H1 (cell line): Measurements from ENCODE around the gene SHC3. TPM values are rescaled to one million over a fixed set of nuclear protein-coding genes. Genes with fewer than 3 reads are reported as not detected.

Experiments used
- CTCF ChIA-PET: fragments of 300-600 bp; sonication (Branson Sonifier 250); formaldehyde crosslinking; loops from one replicate; lab custom pipeline; 2021; ENCODE audit not compliant: partially characterized antibody; lab: Charles Lee
- POLR2A ChIA-PET: fragments of 300-600 bp; sonication (Branson Sonifier 250); formaldehyde crosslinking; loops from one replicate; lab custom pipeline; 2021; ENCODE audit warnings: inconsistent platforms; ENCODE audit not compliant: partially characterized antibody; lab: Charles Lee
- DNase-seq, 2 experiments: peaks; one replicate each; pipeline versions ENCODE4 v3.0.0 to v3.0.0-alpha.2; 2010 to 2022; ENCODE audit warnings: low spot score in 2 of 2, low read depth in 1 of 2, mixed read lengths in 1 of 2
- FAIRE-seq: peaks from 2 replicates; lab custom pipeline; 2011; peaks lifted over from hg19 to GRCh38; lab: Jason Lieb, UNC
- H2AFZ ChIP-seq: 2 replicates; pipeline ENCODE4 v1.8.1; 2012; ENCODE audit warnings: low read length, inconsistent platforms
- H2AK5ac ChIP-seq: 2 replicates; pipeline ENCODE4 v1.6.1; 2013; ENCODE audit warnings: low read depth, low read length
- H2BK120ac ChIP-seq: replicated peaks from 2 replicates; pipeline ENCODE3; 2013; ENCODE audit warnings: low read depth, low read length, inconsistent platforms
- H2BK12ac ChIP-seq: 2 replicates; pipeline ENCODE4 v1.6.1; 2013; ENCODE audit warnings: low read depth, low read length
- H2BK15ac ChIP-seq: 2 replicates; pipeline ENCODE4 v1.6.1; 2013; ENCODE audit warnings: low read length
- H2BK20ac ChIP-seq: 2 replicates; pipeline ENCODE4 v1.6.1; 2013; ENCODE audit warnings: low read length
- H2BK5ac ChIP-seq: 2 replicates; pipeline ENCODE4 v1.6.1; 2013; ENCODE audit warnings: low read depth, low read length
- H3K14ac ChIP-seq: 2 replicates; pipeline ENCODE4 v1.6.1; 2013; ENCODE audit warnings: inconsistent platforms; ENCODE audit not compliant: insufficient read length
- H3K18ac ChIP-seq: 2 replicates; pipeline ENCODE4 v1.6.1; 2013; ENCODE audit warnings: low read length; ENCODE audit errors: extremely low read depth
- H3K23ac ChIP-seq: 2 replicates; pipeline ENCODE4 v1.6.1; 2013; ENCODE audit warnings: inconsistent platforms; ENCODE audit not compliant: insufficient read length
- H3K23me2 ChIP-seq: 2 replicates; pipeline ENCODE4 v1.6.1; 2013; ENCODE audit warnings: low read depth, low read length
- H3K27ac ChIP-seq: 2 replicates; pipeline ENCODE4 v1.6.1; 2011; ENCODE audit warnings: low read depth, low read length, inconsistent platforms
- H3K27me3 ChIP-seq, 4 experiments: replicated peaks in 1 of 4; 1 replicate in 1 of 4; 2 replicates in 3 of 4; pipeline versions ENCODE4 v1.6.1 to v1.8.1; 2011 to 2013; ENCODE audit warnings: low read length in 3 of 4, mild to moderate bottlenecking in 3 of 4, inconsistent platforms in 2 of 4, mixed read lengths in 2 of 4, moderate library complexity in 1 of 4; ENCODE audit not compliant: control insufficient read depth in 3 of 4, insufficient read depth in 3 of 4; ENCODE audit errors: extremely low read depth in 1 of 4
- H3K36me3 ChIP-seq, 4 experiments: 2 replicates each; pipeline versions ENCODE4 v1.6.1 to v1.8.1; 2011 to 2013; ENCODE audit warnings: mild to moderate bottlenecking in 4 of 4, low read length in 3 of 4, moderate library complexity in 2 of 4, control low read depth in 1 of 4, inconsistent platforms in 1 of 4; ENCODE audit not compliant: insufficient read depth in 4 of 4, control insufficient read depth in 2 of 4
- H3K4ac ChIP-seq: replicated peaks from 2 replicates; pipeline ENCODE3; 2013; ENCODE audit warnings: low read length, low read depth, mixed read lengths, inconsistent platforms; ENCODE audit not compliant: insufficient read length
- H3K4me1 ChIP-seq, 4 experiments: replicated peaks in 1 of 4; 1 replicate in 1 of 4; 2 replicates in 3 of 4; pipeline versions ENCODE4 v1.6.1 to v1.8.1; 2011 to 2013; ENCODE audit warnings: low read length in 3 of 4, inconsistent platforms in 2 of 4, mixed read lengths in 1 of 4; ENCODE audit not compliant: insufficient read depth in 4 of 4, control insufficient read depth in 3 of 4
- H3K4me2 ChIP-seq, 2 experiments: 2 replicates each; pipeline versions ENCODE4 v1.6.1 to v1.8.1; 2011 to 2013; ENCODE audit warnings: low read depth in 2 of 2, low read length in 2 of 2, control low read depth in 1 of 2, inconsistent platforms in 1 of 2, mild to moderate bottlenecking in 1 of 2; ENCODE audit not compliant: insufficient read depth in 1 of 2
- H3K4me3 ChIP-seq, 4 experiments: fragments of 200-600, 300-600 bp in 1 of 4; sonication (generic), shearing (Covaris generic), sonication (Bioruptor Twin) in 1 of 4; 2 replicates each; pipeline versions ENCODE4 v1.5.1 to v1.8.1; 2011 to 2016; ENCODE audit warnings: low read length in 4 of 4, low read depth in 3 of 4, control low read depth in 2 of 4, inconsistent platforms in 2 of 4, mild to moderate bottlenecking in 2 of 4, mixed read lengths in 1 of 4, moderate library complexity in 1 of 4; ENCODE audit not compliant: insufficient read depth in 2 of 4; ENCODE audit errors: extremely low read depth in 1 of 4
- H3K56ac ChIP-seq: replicated peaks from 2 replicates; pipeline ENCODE3; 2013; ENCODE audit warnings: low read depth, mild to moderate bottlenecking, mixed read lengths, low read length, inconsistent platforms; ENCODE audit not compliant: insufficient read length
- H3K79me1 ChIP-seq: 2 replicates; pipeline ENCODE4 v1.6.1; 2013; ENCODE audit warnings: low read depth, low read length, control low read depth
- H3K79me2 ChIP-seq, 2 experiments: 2 replicates each; pipeline versions ENCODE4 v1.6.1 to v1.8.1; 2012 to 2013; ENCODE audit warnings: low read length in 2 of 2, mild to moderate bottlenecking in 2 of 2, inconsistent platforms in 1 of 2; ENCODE audit not compliant: insufficient read depth in 2 of 2, control insufficient read depth in 1 of 2
- H3K9ac ChIP-seq, 4 experiments: replicated peaks in 1 of 4; 1 replicate in 1 of 4; 2 replicates in 3 of 4; pipeline versions ENCODE4 v1.6.1 to v1.8.1; 2011 to 2013; ENCODE audit warnings: low read depth in 3 of 4, low read length in 3 of 4, control low read depth in 2 of 4, mild to moderate bottlenecking in 2 of 4, moderate library complexity in 2 of 4, inconsistent platforms in 1 of 4; ENCODE audit errors: extremely low read depth in 1 of 4
- H3K9me3 ChIP-seq, 2 experiments: 2 replicates each; pipeline versions ENCODE4 v1.6.1 to v1.8.1; 2012 to 2013; ENCODE audit warnings: mild to moderate bottlenecking in 2 of 2, moderate library complexity in 2 of 2, control low read depth in 1 of 2, inconsistent platforms in 1 of 2, low read depth in 1 of 2, low read length in 1 of 2, mixed read lengths in 1 of 2; ENCODE audit not compliant: insufficient read depth in 2 of 2
- H4K20me1 ChIP-seq, 2 experiments: replicated peaks in 1 of 2; 2 replicates each; pipeline versions ENCODE3 to v1.8.1; 2011 to 2013; ENCODE audit warnings: inconsistent platforms in 2 of 2, low read length in 2 of 2, mild to moderate bottlenecking in 1 of 2; ENCODE audit not compliant: insufficient read depth in 2 of 2, control insufficient read depth in 1 of 2
- H4K5ac ChIP-seq: 2 replicates; pipeline ENCODE4 v1.6.1; 2013; ENCODE audit warnings: low read length, low read depth, mixed read lengths, inconsistent platforms; ENCODE audit not compliant: insufficient read length
- H4K8ac ChIP-seq: 2 replicates; pipeline ENCODE4 v1.8.0; 2013; ENCODE audit warnings: mild to moderate bottlenecking, moderate library complexity, low read length, inconsistent platforms; ENCODE audit not compliant: insufficient read depth; ENCODE audit errors: extremely low read depth
- H4K91ac ChIP-seq: replicated peaks from 2 replicates; pipeline ENCODE3; 2013; ENCODE audit warnings: low read length, mixed read lengths, inconsistent platforms; ENCODE audit not compliant: insufficient read length
- BRCA1 ChIP-seq: IDR thresholded peaks from 2 replicates; pipeline ENCODE4 v1.6.1; 2012; ENCODE audit warnings: low read depth, low read length, improper control_type of control experiment
- HDAC2 ChIP-seq, 2 experiments: fragments of 300-600 bp in 1 of 2; sonication (generic) in 1 of 2; IDR thresholded peaks; 2 replicates each; pipeline ENCODE4 v1.6.1; 2011 to 2012; ENCODE audit warnings: low read depth in 2 of 2, low read length in 2 of 2, mild to moderate bottlenecking in 2 of 2, moderate library complexity in 2 of 2, borderline replicate concordance in 1 of 2, inconsistent platforms in 1 of 2
- KDM4A ChIP-seq: IDR thresholded peaks from one replicate; pipeline ENCODE4 v1.7.1; 2012; ENCODE audit warnings: low read depth, mild to moderate bottlenecking, moderate library complexity, low read length, inconsistent platforms; ENCODE audit not compliant: severe bottlenecking
- MAX ChIP-seq: IDR thresholded peaks from 2 replicates; pipeline ENCODE4 v1.6.1; 2012; ENCODE audit warnings: inconsistent platforms
- SAP30 ChIP-seq: fragments of 300-600 bp; sonication (generic); IDR thresholded peaks from 2 replicates; pipeline ENCODE4 v1.7.1; 2012; ENCODE audit warnings: low read length, moderate library complexity, mild to moderate bottlenecking, inconsistent platforms; ENCODE audit not compliant: insufficient read depth, insufficient replicate concordance
- SIX5 ChIP-seq: IDR thresholded peaks from 2 replicates; pipeline ENCODE4 v1.6.1; 2011; ENCODE audit warnings: mild to moderate bottlenecking, low read depth, low read length
- TCF12 ChIP-seq: IDR thresholded peaks from 2 replicates; pipeline ENCODE4 v1.6.1; 2011; ENCODE audit warnings: low read depth, mild to moderate bottlenecking, low read length
- TEAD4 ChIP-seq: IDR thresholded peaks from 2 replicates; pipeline ENCODE4 v1.6.1; 2012; ENCODE audit warnings: low read depth, low read length, inconsistent platforms, mixed read lengths
- WGBS, 2 experiments: shearing (Covaris generic) in 1 of 2; methylation state at CpG; one replicate each; pipeline versions ENCODE4 v1.1.6 to v1.1.7; 2013 to 2015; ENCODE audit warnings: low lambda C conversion rate in 2 of 2, mixed read lengths in 2 of 2, inconsistent platforms in 1 of 2, low coverage in 1 of 2, missing lambda C conversion rate in 1 of 2; ENCODE audit not compliant: insufficient replicate concordance in 2 of 2, insufficient coverage in 1 of 2, insufficient read length in 1 of 2; ENCODE audit errors: extremely low coverage in 1 of 2, missing lambda C conversion rate in 1 of 2; 5-methylcytosine and 5-hydroxymethylcytosine counted together
- polyA plus RNA-seq, 7 experiments: library from polyadenylated mRNA; depleted of rRNA in 3 of 7; stranded (reverse) in 5 of 7; unstranded in 2 of 7; fragments of >200 nt in 5 of 7; fragments of 200-250 nt in 2 of 7; gene quantifications; 1 replicate in 5 of 7; 2 replicates in 1 of 7; 4 replicates in 1 of 7; pipeline versions ENCODE4 v1.2.1 to v1.2.3, GENCODE V29; 2011 to 2013; ENCODE audit warnings: missing spikeins in 2 of 7, mixed read lengths in 2 of 7
- total RNA-seq: library from RNA; stranded (reverse); fragmentation: NEBNext Ultra II Directional; extraction: Animal tissue kit (Norgen Biotek cat#: 25700); gene quantifications from 2 replicates; pipeline ENCODE4 v1.2.1, GENCODE V29; 2021

The SHC3 gene
- total and polyA plus RNA-seq, 2 of the 8 experiments (the other 6 are each of a cell fraction or from before 2014, with no cell fraction given) = 1.4 to 7.1 TPM

- Histone ChIP-seq H3K79me1 (no peaks in the 10 kb centered on the region), H2BK120ac (no peak overlapping the region), H3K79me2 (no peaks in the 10 kb centered on the region), H4K8ac (no peak overlapping the region), H2BK15ac (no peak overlapping the region), H3K4me3 (no peak overlapping the region), H3K4me1 (no peaks in the 10 kb centered on the region), H3K4ac (no peak overlapping the region), H2BK12ac (no peak overlapping the region), H4K5ac (no peak overlapping the region), H3K27ac (no peak overlapping the region), H3K18ac (no peak overlapping the region), H2AK5ac (no peak overlapping the region), H3K14ac (no peak overlapping the region), H4K20me1 (no peaks in the 10 kb centered on the region), H3K9ac (no peak overlapping the region), H3K23me2 (no peaks in the 10 kb centered on the region), H3K56ac (no peak overlapping the region), H3K27me3 (no peaks in the 10 kb centered on the region), H3K36me3 (no peaks in the 10 kb centered on the region), H3K23ac (no peak overlapping the region), H2BK5ac (no peak overlapping the region), H2BK20ac (no peak overlapping the region), H3K9me3 (no peaks in the 10 kb centered on the region), H3K4me2 (no peak overlapping the region), H2AFZ (no peak overlapping the region), H4K91ac (no peak overlapping the region)
- POLR2A ChIA-PET = no interaction called here
- TF ChIP-seq KDM4A (no peak), BRCA1 (no peak), TCF12 (no peak), MAX (no peak), TEAD4 (no peak), SIX5 (no peak), HDAC2 (IDR thresholded peaks at IDR 0.05; ENCODE audit: borderline replicate concordance in 1 of 2, low read depth in 2 of 2, low read length in 2 of 2) (no peak), SAP30 (no peak)
- no peak for DNase-seq
- CTCF ChIA-PET = no interaction called here
- WGBS, 2 experiments = 80% methylated on average over 2 of the region's 2 CpGs; no CpG with 5 or more reads in 1 of the 2 experiments
- FAIRE-seq = no peak
Measured at GRCh38 chr9:89187541-89187940, 8.9 kb upstream of the SHC3 start.
